D721Med (cell line): ENCODE results near the gene TBC1D5.
"Not testable (repeated sequence)": the region's sequence is repeated elsewhere in the genome, so short reads cannot be mapped to it uniquely, and the experiment has no call there.

ENCODE experiments used
- DNase-seq: peaks from one replicate; pipeline ENCODE4 v3.0.0; 2011; ENCODE audit warnings: low spot score; ENCODE audit not compliant: insufficient read length
- FAIRE-seq: peaks from 2 replicates; lab custom pipeline; 2011; peaks lifted over from hg19 to GRCh38; lab: Jason Lieb, UNC
- CTCF ChIP-seq: IDR thresholded peaks from 2 replicates; pipeline ENCODE4 v1.5.1; 2012; ENCODE audit warnings: mild to moderate bottlenecking, control low read depth; ENCODE audit not compliant: insufficient read depth; ENCODE audit errors: missing control alignments

TBC1D5 gene

GRCh38 chr3:17629400-17629799 is 113.0 kb downstream of the TBC1D5 start:
- no peak for TF ChIP-seq CTCF
- DNase-seq (no peak), FAIRE-seq (no peak)

GRCh38 chr3:17626395-17626794 is 116.0 kb downstream of the TBC1D5 start:
- DNase-seq (no peak), FAIRE-seq (no peak)
- TF ChIP-seq CTCF = no peak

- TF ChIP-seq CTCF = no peak
- no peak for FAIRE-seq
Measured at GRCh38 chr3:17625133-17625532, 117.3 kb downstream of the TBC1D5 start.

GRCh38 chr3:17623464-17623863 is 119.0 kb downstream of the TBC1D5 start:
- peak; percentile 35 for FAIRE-seq
- DNase-seq = no peak
- TF ChIP-seq CTCF = no peak

More at GRCh38 chr3:17625133-17625532, 117.3 kb downstream of the TBC1D5 start:
- no peak for DNase-seq

GRCh38 chr3:17619968-17620367 is 122.5 kb downstream of the TBC1D5 start:
- DNase-seq (no peak), FAIRE-seq (no peak)
- TF ChIP-seq CTCF = no peak

GRCh38 chr3:17613017-17613416 is 129.4 kb downstream of the TBC1D5 start:
- FAIRE-seq = not testable (repeated sequence)

GRCh38 chr3:17607905-17608304 is 134.5 kb downstream of the TBC1D5 start:
- FAIRE-seq (no peak), DNase-seq (no peak)
- TF ChIP-seq CTCF = no peak

More at GRCh38 chr3:17613017-17613416, 129.4 kb downstream of the TBC1D5 start:
- DNase-seq = not testable (repeated sequence)

GRCh38 chr3:17605934-17606333 is 136.5 kb downstream of the TBC1D5 start:
- DNase-seq = no peak
- no peak for TF ChIP-seq CTCF
- FAIRE-seq = no peak
